Stimulated activated CD8-positive, alpha-beta memory T cell treated with anti-CD3 and anti-CD28 coated beads, Interleukin-4, amount 100 ng/mL, for 1 hour (primary cell): ENCODE results near the gene NTSR1.

Experiments used
- DNase-seq, 2 donors: peaks; one replicate each; pipeline ENCODE4 v3.0.0-alpha.2; 2020; ENCODE audit warnings: low read depth in 2 of 2, low spot score in 1 of 2

Gene NTSR1

DNA sequence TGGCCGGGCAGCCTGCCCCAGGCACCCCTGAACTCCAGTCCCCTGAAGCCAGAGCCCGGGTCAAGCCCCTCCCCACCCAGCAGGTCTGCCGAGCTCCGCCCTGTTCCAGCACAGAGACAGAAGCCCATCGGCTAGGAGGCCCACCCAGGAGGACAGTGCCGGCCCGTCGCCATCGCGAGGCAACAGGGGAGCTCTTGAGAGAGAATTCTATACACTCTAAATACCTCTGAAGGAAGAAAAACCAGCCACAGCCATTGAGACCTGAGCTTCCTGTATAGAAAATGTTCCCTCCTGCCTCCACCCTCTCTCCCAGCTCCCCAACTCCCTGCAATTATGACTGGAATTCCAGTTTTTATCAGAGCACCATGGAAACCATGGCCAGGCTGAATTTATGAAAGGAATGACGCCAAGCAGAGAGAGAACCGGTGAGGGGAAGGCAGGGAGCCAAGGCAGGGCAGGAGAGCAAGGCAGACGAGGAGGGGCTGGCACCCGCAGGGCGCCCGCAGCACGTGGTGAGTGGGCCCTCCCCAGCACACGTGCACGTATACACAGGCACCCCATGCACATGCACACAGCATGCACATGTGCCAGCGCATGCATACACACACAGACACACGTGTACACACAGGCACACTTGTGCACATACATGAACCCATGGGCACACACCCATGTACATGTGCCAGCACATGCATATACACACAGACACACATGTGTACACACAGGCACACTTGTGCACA, 60.1 kb downstream of the NTSR1 start:
- DNase-seq = no peak

DNA sequence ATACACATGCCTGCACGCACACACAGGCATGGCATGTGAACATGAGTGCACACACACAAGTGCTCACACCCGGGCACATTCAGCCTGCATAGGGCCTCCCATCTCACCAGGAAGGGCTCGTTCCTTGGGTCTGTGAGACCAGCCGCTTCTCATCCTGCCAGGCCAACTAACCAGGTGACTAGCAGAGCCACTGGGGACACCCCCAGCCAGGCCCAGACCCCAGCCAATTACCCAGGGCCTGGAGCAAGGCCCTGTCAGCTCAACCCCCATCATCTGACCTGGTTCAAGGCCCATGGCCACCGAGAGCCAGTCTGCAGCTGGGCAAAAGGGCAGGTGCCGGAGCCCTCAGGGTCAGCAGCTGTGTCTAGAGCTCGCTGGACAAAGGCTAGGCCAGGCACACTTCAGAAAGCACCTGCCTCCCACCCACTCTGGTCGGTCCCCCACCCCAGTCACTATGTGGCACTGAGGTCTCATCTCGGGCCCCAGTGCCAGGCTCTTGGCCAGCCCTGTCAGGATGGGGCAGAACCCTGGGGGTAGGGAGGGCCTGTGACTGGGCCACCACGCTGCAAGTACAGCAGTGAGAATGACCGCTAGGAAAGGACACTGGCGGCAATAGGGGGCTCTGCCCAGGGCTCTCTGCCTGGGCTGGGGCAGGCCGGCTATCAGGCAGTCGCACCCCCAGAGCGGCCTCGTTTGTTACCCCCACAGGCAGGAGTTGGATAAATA, 60.9 kb downstream of the NTSR1 start:
- DNase-seq = no peak

DNA sequence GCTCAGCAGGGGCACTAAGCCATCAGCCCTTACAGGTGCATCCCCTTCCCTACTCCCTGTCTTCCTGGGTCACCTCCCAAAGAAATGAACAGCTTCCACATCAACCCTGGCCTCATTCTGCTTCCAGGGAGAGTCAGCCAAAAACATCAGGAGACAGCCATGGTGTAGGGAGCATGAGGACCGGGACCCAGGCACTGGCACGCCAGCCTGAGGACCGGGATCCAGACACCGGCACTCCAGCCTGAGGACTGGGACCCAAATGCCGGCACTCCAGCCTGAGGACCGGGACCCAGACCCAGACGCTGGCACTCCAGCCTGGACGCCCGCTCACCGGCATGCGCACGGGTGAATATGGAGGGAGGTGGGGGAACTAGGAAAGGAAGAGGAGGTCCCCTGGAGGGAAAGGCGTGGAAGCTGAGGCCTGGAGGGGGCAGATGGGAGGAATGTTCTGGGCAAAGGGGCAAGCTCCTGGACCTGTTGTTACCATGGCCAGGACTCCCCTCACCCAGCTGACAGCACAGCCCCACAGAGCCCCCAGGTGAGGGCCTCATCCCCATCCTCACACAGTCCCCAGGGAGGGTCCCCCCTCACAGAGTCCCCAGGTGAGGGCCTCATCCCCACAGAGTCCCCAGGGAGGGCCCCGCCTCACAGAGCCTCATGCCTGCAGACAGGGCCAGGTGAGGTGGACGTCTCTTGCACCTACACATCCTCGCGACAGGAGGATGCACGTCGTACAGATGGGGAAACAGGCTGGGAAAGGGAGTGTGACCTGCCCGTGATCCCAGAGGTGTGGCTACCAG, 61.7 kb downstream of the NTSR1 start:
- DNase-seq = no peak

DNA sequence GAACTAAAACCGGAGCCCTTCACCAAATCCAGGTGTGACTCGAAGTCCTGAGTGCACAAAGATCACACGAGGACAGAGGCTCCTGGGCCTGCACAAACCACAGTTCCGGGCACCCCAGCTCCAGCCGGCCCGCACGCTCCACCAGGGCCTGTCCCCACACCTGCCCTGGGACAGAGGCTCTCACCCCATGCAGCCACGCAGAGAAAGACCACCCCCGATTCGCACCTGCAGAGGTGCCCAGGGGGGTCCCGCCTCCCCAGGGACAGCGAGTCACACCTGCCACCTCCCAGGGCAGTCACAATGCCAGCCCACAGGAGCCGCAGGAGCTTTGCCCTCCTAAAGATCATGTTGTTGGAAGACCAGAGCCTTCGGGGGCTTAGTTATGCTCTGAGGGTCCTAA, 62.3 kb downstream of the NTSR1 start:
- no peak for DNase-seq

DNA sequence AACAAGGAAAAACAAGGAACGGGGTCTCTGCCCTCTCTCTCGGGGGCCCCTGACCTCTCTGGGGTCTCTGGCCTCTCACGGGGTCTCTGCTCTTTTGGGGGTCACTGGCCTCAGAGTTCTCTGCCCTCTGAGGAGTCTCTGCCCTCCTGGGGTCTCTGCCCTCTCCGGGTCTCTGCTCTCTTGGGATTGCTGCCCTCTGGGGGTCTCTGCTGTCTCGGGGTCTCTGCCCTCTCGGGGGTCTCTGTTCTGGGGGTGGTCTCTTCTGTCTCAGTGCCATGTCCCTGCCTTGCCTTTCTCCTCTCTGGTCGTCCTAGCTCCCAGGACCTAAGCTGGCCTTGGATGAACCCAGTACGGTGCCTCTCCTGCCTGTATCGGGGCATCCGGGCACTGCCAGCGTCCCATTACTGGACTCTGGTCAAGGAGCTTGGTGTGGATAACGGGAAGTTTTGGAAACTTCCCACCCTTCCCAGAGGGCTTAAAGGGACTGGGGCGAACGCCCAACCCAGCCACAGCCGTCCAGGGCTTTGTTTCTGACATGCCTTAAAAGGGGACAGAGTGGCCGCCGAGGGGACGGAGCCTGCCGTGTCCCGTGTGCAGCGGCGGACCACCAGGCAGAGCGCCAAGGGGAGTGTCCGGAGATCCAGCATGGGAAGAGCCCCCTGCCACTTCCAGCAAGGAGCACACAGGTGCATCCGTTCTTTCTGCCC, 62.9 kb downstream of the NTSR1 start:
- no peak for DNase-seq

DNA sequence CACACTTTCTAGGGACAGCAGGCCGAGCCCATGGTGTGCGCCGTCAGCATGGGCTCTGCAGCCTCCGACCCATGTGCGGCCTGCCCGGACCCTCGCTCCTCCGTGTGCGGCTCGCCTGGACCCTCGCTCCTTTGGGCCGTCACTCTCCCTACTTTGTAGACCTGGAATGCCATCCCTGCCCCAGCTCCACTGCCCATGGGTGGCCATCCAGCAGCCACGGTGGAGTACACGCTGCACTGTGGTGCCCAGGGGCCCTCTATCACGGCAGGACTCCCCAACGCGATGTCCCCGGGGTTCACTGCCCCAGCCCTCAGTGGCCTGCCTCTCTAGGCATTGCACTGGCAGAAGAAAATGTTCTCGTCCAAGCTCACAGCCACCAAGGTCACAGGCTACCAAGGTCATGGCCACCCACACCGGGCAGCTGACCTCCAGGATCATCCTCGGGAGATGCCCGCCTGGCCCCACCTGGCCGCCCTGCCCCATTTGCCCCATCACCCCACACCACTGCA, 63.5 kb downstream of the NTSR1 start:
- DNase-seq = no peak

DNA sequence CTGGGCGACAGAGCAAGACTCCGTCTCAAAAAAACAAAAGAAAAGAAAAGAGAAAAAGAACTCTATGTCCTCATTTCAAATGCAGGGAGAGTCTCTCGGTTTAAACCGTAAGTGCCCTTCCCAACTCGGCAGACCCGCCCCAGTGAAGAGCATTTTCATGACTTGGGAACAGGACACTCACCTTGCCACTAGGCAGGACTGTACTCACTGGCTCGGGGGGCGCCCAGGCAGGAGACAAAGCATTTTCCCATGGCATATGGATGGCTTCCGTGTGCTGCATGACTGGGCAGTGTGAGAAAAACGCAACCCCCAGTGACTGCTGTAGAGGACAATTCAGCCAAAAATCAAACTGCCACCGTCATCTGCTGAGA, 64.0 kb downstream of the NTSR1 start:
- no peak for DNase-seq

DNA sequence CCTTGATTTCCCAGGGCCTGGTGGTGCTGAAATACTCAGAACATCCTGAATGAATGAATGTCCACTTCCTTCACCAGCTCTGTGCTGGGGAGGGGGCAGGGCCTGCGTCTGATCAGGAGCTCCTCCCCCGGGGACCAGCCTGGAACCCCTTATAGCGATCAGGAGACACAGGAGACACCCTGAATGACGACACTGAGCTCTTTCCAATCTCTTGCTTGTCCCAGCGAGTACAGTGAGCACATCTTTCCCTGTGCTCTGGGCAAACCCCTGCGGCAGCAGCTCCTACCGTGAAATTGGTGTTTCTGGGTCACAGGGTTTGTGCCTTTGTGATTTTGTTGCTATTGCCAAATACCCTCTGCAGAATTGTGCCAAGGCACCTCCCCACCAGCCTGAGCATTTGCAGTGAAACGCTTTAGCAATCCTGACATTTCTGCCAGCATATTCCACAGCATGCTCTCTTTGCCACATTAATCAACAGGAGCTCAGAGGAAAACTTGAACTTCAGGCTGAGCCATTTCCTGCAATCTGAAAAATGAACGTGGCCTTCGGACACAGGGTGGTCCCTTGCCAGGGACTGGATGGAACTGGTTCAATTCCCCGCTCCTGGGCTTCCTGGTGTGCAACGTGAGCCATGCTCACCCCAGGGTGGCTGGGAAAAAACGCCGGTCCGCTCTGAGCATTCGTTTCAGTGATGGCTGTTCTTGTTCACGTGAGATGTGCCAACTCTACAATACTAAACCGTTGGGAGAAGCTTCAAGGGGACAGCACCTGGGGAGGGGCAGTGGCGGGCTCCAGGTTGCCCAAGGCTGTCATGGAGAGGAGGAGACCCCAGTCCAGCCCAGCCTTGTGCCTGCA, 64.6 kb downstream of the NTSR1 start:
- no peak for DNase-seq

DNA sequence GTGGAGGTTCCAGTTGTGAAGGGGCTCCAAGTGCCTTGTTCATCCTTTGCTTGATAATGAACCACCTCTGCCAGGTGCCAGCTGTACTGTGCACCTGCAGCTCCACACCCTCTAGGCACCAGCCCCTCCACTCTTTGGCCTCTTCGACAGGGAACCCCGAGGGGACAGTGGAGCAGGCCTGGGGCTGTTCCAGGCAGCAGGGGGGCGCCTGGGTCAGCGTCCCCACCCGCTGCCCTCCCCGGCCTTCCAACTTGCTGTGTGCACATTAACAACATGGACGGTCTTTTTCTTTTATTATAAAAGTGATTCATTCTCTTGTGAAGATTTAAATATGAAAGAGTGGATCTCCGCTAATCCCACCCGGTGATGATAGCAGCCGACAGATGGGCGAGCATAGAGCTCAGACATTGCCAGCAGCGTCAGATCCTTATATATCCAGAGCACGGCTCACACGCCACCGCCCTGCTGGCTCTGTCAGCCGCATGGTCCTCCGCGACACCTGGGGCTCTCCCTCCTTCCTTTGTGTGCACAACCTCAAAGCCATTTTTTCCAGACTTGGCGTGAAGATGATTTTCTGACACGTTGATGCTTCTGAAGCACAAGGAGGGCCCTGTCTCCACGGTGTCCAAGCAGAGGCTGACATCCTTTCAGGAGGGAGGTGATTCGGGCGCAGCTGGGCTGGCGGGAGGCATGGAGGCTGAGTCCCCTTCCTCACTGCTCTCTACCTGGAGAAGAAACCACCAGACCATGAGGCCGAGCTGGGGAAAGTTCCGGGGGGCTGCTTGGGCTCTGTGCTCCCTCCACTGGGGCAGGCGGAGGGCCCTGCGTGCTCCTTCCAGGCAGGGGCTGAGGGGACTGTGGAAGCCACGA, 65.4 kb downstream of the NTSR1 start:
- DNase-seq = no peak

DNA sequence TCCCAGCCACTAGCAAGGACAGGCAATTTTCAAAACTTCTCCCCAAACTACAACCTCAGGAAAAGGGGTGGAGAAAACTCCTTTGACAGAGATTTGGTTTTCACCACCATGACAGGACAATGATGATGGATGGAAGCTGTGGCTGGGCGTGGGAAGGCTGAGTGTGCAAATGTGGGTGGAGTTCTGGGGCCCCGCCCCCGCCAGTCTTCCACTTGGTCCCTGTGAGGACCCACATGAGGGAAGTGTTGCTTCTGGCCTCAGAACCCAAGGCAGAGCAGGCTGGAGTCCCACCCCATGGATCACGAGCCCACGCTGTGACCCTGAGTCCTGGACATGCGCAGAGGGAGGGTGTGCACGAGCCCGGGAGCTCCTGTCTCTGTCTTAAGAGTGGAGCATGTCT, 66.1 kb downstream of the NTSR1 start:
- no peak for DNase-seq

DNA sequence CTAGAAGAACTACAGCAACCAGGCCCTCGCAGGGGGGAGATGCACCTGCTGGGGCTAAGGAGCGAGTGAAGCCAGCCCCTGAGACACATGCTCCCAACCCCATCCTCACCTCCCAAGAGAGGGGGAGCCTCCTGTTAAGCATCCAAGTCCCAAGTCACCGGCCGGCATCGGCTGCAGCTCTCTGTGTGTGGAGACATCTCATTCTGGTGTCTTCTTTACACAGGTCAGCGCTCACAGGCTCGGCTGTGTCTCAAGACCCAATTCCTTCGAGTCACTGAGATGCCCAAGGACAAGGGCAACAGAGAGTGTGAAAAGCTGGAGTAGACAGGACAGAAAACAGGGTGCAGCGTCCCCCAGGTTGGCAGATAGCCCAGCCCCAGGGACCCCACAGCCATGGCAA, 66.6 kb downstream of the NTSR1 start:
- no peak for DNase-seq

DNA sequence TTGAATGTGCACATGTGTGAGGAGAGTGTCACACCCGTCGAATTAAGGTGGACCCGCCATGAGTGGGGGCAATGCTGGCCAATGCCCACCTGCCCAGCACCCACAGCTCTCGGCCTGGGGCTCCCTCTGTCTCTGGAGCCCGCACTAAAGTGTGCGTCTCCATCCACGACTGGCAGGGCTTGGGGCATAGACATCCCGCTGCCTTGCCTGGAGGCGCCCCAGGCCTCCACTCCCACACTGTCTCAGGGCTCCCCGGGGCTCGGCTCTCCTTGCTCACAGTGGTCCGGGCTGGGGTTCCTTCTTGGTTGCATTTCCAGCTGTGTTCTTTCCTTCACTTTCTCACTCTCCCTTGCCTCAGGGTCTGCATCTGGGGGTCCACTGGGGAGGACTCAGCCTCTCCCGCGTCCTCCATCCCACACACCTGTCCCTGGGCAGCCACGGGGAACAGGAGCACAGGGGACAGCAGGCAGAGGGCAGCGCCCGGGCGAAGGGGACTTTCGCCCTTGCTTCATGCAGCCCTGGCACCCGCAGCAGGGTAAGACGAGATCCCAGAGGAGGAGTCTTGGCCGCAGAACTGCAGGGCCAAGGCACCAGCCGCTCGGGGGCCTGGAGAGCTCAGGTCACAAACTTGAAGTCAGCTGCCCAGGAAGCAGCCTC, 67.5 kb downstream of the NTSR1 start:
- DNase-seq = no peak

DNA sequence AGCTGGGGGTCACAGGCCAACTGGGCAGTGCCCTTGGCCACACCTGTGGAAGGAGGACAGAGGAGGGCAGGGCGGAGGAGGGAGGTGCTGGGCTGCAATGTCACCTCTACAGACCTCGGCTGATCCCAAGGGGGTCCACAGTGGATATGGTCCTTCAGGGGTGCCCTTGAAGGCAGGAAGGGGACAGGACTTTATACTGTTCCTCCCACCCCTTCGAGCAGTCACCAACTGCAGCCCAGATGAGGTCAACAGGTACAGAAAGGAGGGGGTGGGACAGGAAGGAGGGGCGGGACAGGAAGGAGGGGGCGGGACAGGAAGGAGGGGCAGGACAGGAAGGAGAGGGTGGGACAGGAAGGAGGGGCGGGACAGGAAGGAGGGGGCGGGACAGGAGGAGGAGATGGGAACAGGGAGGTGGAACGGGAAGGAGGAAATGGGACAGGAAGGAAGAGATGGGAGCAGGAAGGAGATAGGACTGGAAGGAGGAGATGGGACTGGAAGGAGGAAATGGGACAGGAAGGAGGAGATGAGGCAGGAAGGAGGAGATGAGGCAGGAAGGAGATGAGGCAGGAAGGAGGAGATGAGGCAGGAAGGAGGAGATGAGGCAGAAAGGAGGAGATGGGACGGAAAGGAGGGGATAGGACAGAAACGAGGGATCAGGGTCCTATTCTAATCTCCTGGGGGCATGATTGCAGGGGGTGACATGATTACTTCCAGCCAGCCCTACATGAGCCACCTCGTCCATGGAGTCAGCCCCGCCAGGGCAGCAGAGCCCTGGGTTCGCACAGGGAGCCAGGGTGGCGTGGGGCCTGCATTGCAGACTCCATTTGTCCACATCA, 68.3 kb downstream of the NTSR1 start:
- peak in 1 of 2 donors; percentile 41 for DNase-seq

DNA sequence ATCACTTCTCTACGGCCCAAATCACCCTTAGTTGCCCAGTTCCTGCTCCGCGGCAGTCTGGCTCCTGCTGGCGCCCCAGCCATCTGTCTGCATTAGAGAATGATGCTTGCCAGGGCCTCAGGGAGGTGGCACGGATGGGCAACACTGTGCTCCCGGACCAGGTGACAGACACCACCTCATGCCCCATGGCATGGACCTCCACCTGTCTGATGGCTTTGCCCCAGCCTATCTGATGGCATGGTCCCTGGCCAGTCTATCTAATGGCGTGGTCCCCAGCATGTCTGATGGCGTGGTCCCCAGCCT, 68.8 kb downstream of the NTSR1 start:
- DNase-seq = no peak

DNA sequence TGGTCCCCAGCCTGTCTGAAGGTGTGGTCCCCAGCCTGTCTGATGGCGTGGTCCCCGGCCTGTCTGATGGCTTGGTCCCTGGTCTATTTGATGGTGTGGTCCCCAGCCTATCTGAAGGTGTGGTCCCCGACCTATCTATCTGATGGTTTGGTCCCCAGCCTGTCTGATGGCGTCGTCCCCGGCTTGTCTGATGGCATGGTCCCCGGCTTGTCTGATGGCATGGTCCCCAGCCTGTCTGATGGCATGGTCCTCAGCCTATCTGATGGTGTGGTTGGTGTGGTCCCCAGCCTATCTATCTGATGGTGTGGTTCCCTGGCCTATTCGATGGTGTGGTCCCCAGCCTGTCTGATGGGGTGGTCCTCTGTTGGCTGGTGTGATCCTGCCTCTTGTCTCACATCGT, 69.4 kb downstream of the NTSR1 start:
- no peak for DNase-seq

DNA sequence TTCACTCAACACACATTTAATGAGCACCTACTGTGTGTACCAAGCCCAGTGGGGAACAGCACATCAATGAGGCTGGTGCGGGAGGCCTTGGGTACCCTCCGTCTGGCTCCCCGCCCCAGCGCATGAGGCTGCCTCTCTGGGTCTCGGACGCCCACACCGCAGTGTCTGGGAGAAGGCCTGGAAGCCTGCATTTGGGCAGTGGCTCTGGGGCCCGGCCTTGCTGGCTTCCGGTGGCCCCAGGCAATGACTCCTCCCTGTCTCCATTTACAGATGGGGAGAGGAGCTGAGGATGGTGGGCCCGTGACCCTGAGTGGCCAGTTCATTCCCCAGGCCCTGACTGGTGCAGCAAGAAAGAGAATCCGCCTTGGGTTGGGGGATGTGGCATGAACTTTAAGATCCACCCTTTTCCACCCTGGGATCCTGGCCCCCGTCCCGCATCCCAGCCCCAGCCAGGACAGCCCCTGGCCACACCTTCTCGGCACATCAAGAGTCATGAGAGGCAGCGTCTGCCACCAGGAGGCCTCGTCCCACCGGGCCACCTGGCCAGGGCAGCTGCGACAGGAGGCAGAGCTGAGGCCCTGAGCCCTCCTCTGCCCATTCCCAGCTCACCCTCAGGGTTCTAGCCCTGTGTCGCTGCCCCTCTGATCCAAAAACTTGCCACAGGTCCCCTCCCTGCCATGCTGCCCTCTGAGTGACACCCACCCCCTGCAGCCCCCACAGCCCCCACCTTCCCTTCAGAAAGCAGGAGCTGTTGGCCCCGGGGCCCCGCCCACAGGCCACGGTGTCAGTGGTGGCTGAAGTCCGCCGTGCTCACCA, 70.2 kb downstream of the NTSR1 start:
- DNase-seq = no peak

DNA sequence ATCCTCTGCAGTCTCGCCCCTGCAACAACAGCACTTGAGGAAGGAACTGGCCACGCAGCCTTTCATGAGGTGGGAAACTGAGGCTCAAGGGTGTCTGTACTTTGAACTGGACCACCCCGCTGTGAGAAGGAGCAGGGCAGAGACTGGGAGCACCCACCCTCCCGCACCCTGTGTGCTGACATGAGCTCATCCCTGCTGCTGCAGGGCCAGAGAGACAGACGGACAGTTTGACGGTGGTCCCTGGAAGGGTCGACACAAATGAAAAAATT, 70.7 kb downstream of the NTSR1 start:
- no peak for DNase-seq

DNA sequence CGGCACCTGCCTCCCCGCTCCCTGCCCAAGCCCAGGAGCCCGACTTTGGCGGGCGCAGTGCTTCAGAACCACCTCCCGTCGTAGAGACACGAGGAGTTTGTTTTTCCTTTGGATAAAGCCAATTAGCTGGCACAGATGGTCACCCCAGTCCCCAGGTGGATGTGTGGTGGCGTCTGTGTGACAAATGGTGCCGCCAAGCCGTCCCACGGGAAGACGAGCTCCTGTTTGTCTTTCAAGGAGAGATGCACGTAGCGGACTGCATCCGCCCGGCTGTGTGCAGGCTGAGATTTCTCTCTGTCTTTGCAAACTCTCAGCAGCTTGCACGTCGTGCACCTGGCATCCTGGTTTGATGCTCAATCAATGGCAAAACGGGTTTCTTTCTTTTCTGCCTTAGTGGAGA, 71.6 kb downstream of the NTSR1 start:
- no peak for DNase-seq
